ENCODE results near the gene PODXL2. TPM values are rescaled to one million over a fixed set of nuclear protein-coding genes. Genes with fewer than 3 reads are reported as not detected.
"Not testable (repeated sequence)": the region's sequence is repeated elsewhere in the genome, so short reads cannot be mapped to it uniquely, and the experiment has no call there.

PODXL2 gene
- total RNA-seq, 2 donors from 2014 or later: 8.3 to 14.2 TPM

DNA sequence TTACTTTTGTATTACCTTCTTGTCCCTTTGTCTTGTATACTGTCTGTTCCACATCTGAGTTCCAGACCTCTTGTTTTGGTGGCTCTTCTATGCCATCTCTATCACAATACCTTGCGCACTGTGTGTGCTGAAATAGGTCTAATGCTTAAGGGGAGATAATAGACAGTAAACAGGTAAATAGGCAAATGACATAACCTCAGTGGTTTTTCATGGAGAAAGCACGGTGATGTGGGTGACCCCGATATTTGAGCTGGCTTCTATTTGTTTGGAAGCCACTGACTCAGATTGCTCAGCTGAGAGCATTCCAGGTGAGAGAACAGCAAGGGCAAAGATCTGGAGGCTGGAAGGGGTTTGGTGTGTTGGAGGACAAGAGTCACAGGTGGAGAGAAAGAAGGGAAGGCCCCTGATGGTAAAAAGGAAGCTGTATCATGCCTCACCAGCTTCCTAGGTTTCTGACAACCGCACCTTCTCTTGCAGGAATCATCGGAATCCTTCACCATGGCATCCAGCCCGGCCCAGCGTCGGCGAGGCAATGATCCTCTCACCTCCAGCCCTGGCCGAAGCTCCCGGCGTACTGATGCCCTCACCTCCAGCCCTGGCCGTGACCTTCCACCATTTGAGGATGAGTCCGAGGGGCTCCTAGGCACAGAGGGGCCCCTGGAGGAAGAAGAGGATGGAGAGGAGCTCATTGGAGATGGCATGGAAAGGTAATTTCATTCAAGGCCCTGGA, 30.0 kb upstream of the PODXL2 start:
- no peak for TF ChIP-seq POLR2A (IDR thresholded peaks at IDR 0.05)
- TF ChIP-seq CTCF (IDR thresholded peaks at IDR 0.05): no peak
- peak overlapping the region in 2 of 4 donors; percentile 39 to 55 for H3K27ac ChIP-seq
- H3K4me1 ChIP-seq: peaks cover 12% of the 10 kb centered on the region
- no peaks in the 10 kb centered on the region for H3K27me3 ChIP-seq
- no peaks in the 10 kb centered on the region for H3K9me3 ChIP-seq
- no peaks in the 10 kb centered on the region for H3K36me3 ChIP-seq (replicated peaks in 1 of 2; ENCODE audit: insufficient read depth in 1 of 2, low read depth in 2 of 2)
- WGBS, 2 donors: 46 to 53% methylated on average over 12 to 14 of the region's 14 CpGs
- no peak overlapping the region for H3K4me3 ChIP-seq
- DNase-seq (no peak), ATAC-seq (no peak)
- intact Hi-C loops (cut with DNase I): no loop called here

DNA sequence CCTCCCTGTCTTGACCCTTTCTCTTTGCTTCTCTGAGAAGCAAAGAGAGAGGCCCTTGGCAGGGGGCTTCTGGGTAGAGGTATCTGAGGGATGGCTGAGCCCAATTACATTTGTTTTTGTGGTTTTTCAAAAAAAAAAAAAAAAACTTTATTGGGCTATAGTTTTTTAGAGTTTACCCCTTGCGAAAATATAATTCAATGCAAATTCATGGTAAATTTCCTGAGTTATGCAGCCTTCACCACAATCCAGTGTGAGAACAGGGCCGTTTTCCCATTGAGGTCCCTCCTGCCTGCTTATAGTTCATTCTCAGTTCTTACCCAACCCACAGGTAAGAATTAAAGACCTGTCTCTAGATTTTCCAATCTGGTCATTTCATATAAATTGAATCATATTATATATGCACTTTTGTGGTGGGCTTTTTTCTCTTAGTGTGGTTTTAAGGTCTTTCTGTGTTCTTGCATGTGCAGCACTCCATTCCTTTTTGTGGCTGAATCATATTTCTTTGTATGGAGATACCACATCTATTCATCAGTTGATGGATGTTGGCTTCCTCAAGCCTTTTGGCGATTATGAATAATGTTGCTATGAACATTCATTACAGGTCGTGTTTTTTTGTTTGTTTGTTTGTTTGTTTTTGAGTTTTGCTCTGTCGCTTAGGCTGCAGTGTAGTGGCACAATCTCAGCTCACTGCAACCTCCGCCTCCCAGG, 28.1 kb upstream of the PODXL2 start:
- DNase-seq: no peak
- H3K36me3 ChIP-seq (replicated peaks in 1 of 2; ENCODE audit: insufficient read depth in 1 of 2, low read depth in 2 of 2): no peaks in the 10 kb centered on the region
- H3K4me1 ChIP-seq: peaks cover 12% of the 10 kb centered on the region
- H3K9me3 ChIP-seq: no peaks in the 10 kb centered on the region
- H3K27ac ChIP-seq: no peak overlapping the region
- intact Hi-C loops (cut with DNase I): no loop called here
- H3K27me3 ChIP-seq: no peaks in the 10 kb centered on the region
- no peak overlapping the region for H3K4me3 ChIP-seq
- WGBS, 2 donors: 84% methylated on average over 6 of the region's 6 CpGs
- no peak for ATAC-seq
- TF ChIP-seq CTCF (IDR thresholded peaks at IDR 0.05) (no peak), POLR2A (IDR thresholded peaks at IDR 0.05) (no peak)

GRCh38 chr3:127604035-127604434, 24.9 kb upstream of the PODXL2 start:
- intact Hi-C loops (cut with DNase I): no loop called here
- H3K27me3 ChIP-seq: no peaks in the 10 kb centered on the region
- TF ChIP-seq POLR2A (IDR thresholded peaks at IDR 0.05) (no peak), CTCF (IDR thresholded peaks at IDR 0.05) (no peak)
- no peak for DNase-seq
- no peak for ATAC-seq
- WGBS, 2 donors: 84 to 90% methylated on average over 7 of the region's 7 CpGs
- no peaks in the 10 kb centered on the region for H3K9me3 ChIP-seq
- H3K27ac ChIP-seq: no peak overlapping the region
- no peaks in the 10 kb centered on the region for H3K4me1 ChIP-seq
- no peak overlapping the region for H3K4me3 ChIP-seq
- no peaks in the 10 kb centered on the region for H3K36me3 ChIP-seq (replicated peaks in 1 of 2; ENCODE audit: insufficient read depth in 1 of 2, low read depth in 2 of 2)

- Histone ChIP-seq H3K4me3 (no peak overlapping the region), H3K27ac (no peak overlapping the region), H3K27me3 (no peaks in the 10 kb centered on the region), H3K9me3 (no peaks in the 10 kb centered on the region), H3K36me3 (replicated peaks in 1 of 2; ENCODE audit: insufficient read depth in 1 of 2, low read depth in 2 of 2) (no peaks in the 10 kb centered on the region), H3K4me1 (no peaks in the 10 kb centered on the region)
- no peak for TF ChIP-seq CTCF (IDR thresholded peaks at IDR 0.05)
- TF ChIP-seq POLR2A (IDR thresholded peaks at IDR 0.05): no peak
- intact Hi-C loops (cut with DNase I): no loop called here
- 92 to 93% methylated on average over 38 to 40 of the region's 41 CpGs for WGBS, 2 donors
- ATAC-seq (no peak), DNase-seq (no peak)
Observed at GRCh38 chr3:127604546-127605165, 24.3 kb upstream of the PODXL2 start.

- H3K36me3 ChIP-seq (replicated peaks in 1 of 2; ENCODE audit: insufficient read depth in 1 of 2, low read depth in 2 of 2); H3K4me1 ChIP-seq; ATAC-seq; DNase-seq; H3K4me3 ChIP-seq; H3K27me3 ChIP-seq; intact Hi-C loops (cut with DNase I); H3K27ac ChIP-seq; H3K9me3 ChIP-seq: not testable (repeated sequence)
- 89 to 93% methylated on average over 6 to 7 of the region's 7 CpGs for WGBS, 2 donors
Observed at GRCh38 chr3:127605547-127605946, 23.4 kb upstream of the PODXL2 start.
